Measurements from ENCODE around the gene PLCE1. TPM values are rescaled to one million over a fixed set of nuclear protein-coding genes. Genes with fewer than 3 reads are reported as not detected.

The PLCE1 gene
- total and polyA plus RNA-seq, 2 of the 8 experiments (the other 6 are each of a cell fraction or from before 2014, with no cell fraction given): 0.05 to 0.06 TPM

GRCh38 chr10:94037286-94037685, 43.6 kb downstream of the PLCE1 start:
- Histone ChIP-seq H3K79me1 (ENCODE audit: low read depth, low read length) (no peaks in the 10 kb centered on the region), H3K27ac (ENCODE audit: low read depth, low read length) (no peak overlapping the region), H4K20me1 (replicated peaks in 1 of 2; ENCODE audit: control insufficient read depth in 1 of 2, insufficient read depth in 2 of 2, low read length in 2 of 2) (no peaks in the 10 kb centered on the region), H3K27me3 (replicated peaks in 1 of 4; ENCODE audit: control insufficient read depth in 3 of 4, extremely low read depth in 1 of 4, insufficient read depth in 3 of 4, low read length in 3 of 4) (no peaks in the 10 kb centered on the region), H2BK5ac (ENCODE audit: low read depth, low read length) (no peak overlapping the region), H3K36me3 (ENCODE audit: control insufficient read depth in 2 of 4, insufficient read depth in 4 of 4, low read length in 3 of 4) (no peaks in the 10 kb centered on the region), H2AFZ (ENCODE audit: low read length) (no peak overlapping the region), H2BK20ac (ENCODE audit: low read length) (no peak overlapping the region), H3K14ac (ENCODE audit: insufficient read length) (no peak overlapping the region), H3K23me2 (ENCODE audit: low read depth, low read length) (no peaks in the 10 kb centered on the region), H3K9ac (replicated peaks in 1 of 4; ENCODE audit: extremely low read depth in 1 of 4, low read depth in 3 of 4, low read length in 3 of 4) (no peak overlapping the region), H3K4me2 (ENCODE audit: insufficient read depth in 1 of 2, low read depth in 2 of 2, low read length in 2 of 2) (no peak overlapping the region), H3K56ac (replicated peaks; ENCODE audit: insufficient read length, low read depth, low read length) (no peak overlapping the region), H3K9me3 (ENCODE audit: insufficient read depth in 2 of 2, low read depth in 1 of 2, low read length in 1 of 2) (no peaks in the 10 kb centered on the region), H4K91ac (replicated peaks; ENCODE audit: insufficient read length, low read length) (no peak overlapping the region), H2BK120ac (replicated peaks; ENCODE audit: low read depth, low read length) (no peak overlapping the region), H4K8ac (ENCODE audit: extremely low read depth, insufficient read depth, low read length) (no peak overlapping the region), H2BK15ac (ENCODE audit: low read length) (no peak overlapping the region), H3K4me1 (replicated peaks in 1 of 4; ENCODE audit: control insufficient read depth in 3 of 4, insufficient read depth in 4 of 4, low read length in 3 of 4) (peaks cover 0 to 3% (median 0%) of the 10 kb centered on the region in 4 experiments; a peak in 1 of 7 replicates), H2AK5ac (ENCODE audit: low read depth, low read length) (no peak overlapping the region), H3K79me2 (ENCODE audit: control insufficient read depth in 1 of 2, insufficient read depth in 2 of 2, low read length in 2 of 2) (no peaks in the 10 kb centered on the region), H3K4me3 (ENCODE audit: extremely low read depth in 1 of 4, insufficient read depth in 2 of 4, low read depth in 3 of 4, low read length in 4 of 4) (no peak overlapping the region), H3K18ac (ENCODE audit: extremely low read depth, low read length) (no peak overlapping the region), H4K5ac (ENCODE audit: insufficient read length, low read depth, low read length) (no peak overlapping the region), H2BK12ac (ENCODE audit: low read depth, low read length) (no peak overlapping the region), H3K4ac (replicated peaks; ENCODE audit: insufficient read length, low read depth, low read length) (no peak overlapping the region), H3K23ac (ENCODE audit: insufficient read length) (no peak overlapping the region)
- DNase-seq (ENCODE audit: low read depth in 1 of 2, low spot score in 2 of 2): no peak
- TF ChIP-seq SRF (IDR thresholded peaks at IDR 0.05; ENCODE audit: low read depth, low read length): no peak
- 89% methylated on average over 3 of the region's 3 CpGs; no CpG with 5 or more reads in 1 of the 2 experiments for WGBS, 2 experiments (ENCODE audit: extremely low coverage in 1 of 2, insufficient coverage in 1 of 2, insufficient read length in 1 of 2, insufficient replicate concordance in 2 of 2, low coverage in 1 of 2, low lambda C conversion rate in 2 of 2, missing lambda C conversion rate in 1 of 2)
- no peak for FAIRE-seq
- POLR2A ChIA-PET (ENCODE audit: partially characterized antibody): no interaction called here
- CTCF ChIA-PET (ENCODE audit: partially characterized antibody): interaction anchor here (0.9 to 1.5 kb wide), 5 partner anchors 22 to 121 kb away, joined by 3 to 5 read pairs (median 3); no protein-coding TSS in a partner anchor

Data from H1 (cell line).